ENCODE data around the gene GPR37L1.

- no peak for TF ChIP-seq POLR2A (IDR thresholded peaks at IDR 0.05)
- TF ChIP-seq, protein P1, sequence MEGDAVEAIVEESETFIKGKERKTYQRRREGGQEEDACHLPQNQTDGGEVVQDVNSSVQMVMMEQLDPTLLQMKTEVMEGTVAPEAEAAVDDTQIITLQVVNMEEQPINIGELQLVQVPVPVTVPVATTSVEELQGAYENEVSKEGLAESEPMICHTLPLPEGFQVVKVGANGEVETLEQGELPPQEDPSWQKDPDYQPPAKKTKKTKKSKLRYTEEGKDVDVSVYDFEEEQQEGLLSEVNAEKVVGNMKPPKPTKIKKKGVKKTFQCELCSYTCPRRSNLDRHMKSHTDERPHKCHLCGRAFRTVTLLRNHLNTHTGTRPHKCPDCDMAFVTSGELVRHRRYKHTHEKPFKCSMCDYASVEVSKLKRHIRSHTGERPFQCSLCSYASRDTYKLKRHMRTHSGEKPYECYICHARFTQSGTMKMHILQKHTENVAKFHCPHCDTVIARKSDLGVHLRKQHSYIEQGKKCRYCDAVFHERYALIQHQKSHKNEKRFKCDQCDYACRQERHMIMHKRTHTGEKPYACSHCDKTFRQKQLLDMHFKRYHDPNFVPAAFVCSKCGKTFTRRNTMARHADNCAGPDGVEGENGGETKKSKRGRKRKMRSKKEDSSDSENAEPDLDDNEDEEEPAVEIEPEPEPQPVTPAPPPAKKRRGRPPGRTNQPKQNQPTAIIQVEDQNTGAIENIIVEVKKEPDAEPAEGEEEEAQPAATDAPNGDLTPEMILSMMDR (IDR thresholded peaks at IDR 0.05): no peak
Observed at GRCh38 chr1:202134645-202135172, 12.0 kb downstream of the GPR37L1 start.
